Measurements from ENCODE around the gene LAMA3. TPM values are rescaled to one million over a fixed set of nuclear protein-coding genes. Genes with fewer than 3 reads are reported as not detected.

Gene LAMA3
- total and polyA plus RNA-seq, 2 donors (not counting 3 experiments of a cell fraction or from before 2014, with no cell fraction given) = 2.6 to 12.3 TPM

- ChIA-PET CTCF (interaction anchor here (4.9 kb wide), 1 partner anchor 96 kb away, joined by 28 read pairs; no protein-coding TSS in a partner anchor), POLR2A (no interaction called here)
- Histone ChIP-seq H3K27ac (ENCODE audit: insufficient read depth, low read depth, low read length) (no peak overlapping the region), H2AFZ (ENCODE audit: low read depth, low read length) (no peak overlapping the region), H3K4me2 (ENCODE audit: insufficient read depth, low read length) (no peak overlapping the region), H3K36me3 (ENCODE audit: control insufficient read depth in 2 of 2, extremely low read depth in 1 of 2, insufficient read depth in 2 of 2, low read length in 2 of 2) (no peaks in the 10 kb centered on the region), H4K20me1 (replicated peaks; ENCODE audit: control insufficient read depth, extremely low read depth, insufficient read depth, low read length) (no peaks in the 10 kb centered on the region), H3K4me3 (replicated peaks in 1 of 3; ENCODE audit: insufficient read depth in 1 of 3, low read depth in 1 of 3, low read length in 3 of 3) (no peak overlapping the region), H3K9ac (replicated peaks; ENCODE audit: extremely low read depth, insufficient read depth, low read length) (no peak overlapping the region), H3K27me3 (ENCODE audit: control insufficient read depth in 2 of 2, insufficient read depth in 2 of 2, low read length in 2 of 2) (no peaks in the 10 kb centered on the region), H3K9me3 (replicated peaks; ENCODE audit: control insufficient read depth, insufficient read depth, low read length) (no peaks in the 10 kb centered on the region), H3K9me1 (replicated peaks; ENCODE audit: control insufficient read depth, extremely low read depth, insufficient read depth, low read length) (no peaks in the 10 kb centered on the region), H3K79me2 (ENCODE audit: control insufficient read depth, insufficient read depth, low read length) (no peaks in the 10 kb centered on the region), H3K4me1 (ENCODE audit: control insufficient read depth, extremely low read depth, insufficient read depth, low read length) (no peaks in the 10 kb centered on the region)
- dilution Hi-C loops (cut with MboI; ENCODE audit: extremely low pct_ligation_motif_present, low sequenced_read_pairs) = no loop called here
- DNase-seq (ENCODE audit: low read depth, low spot score) = no peak
- intact Hi-C loops (cut with micrococcal nuclease) = no loop called here
- TF ChIP-seq JUN (IDR thresholded peaks at IDR 0.05; ENCODE audit: borderline replicate concordance, insufficient read depth, insufficient read length, low read depth) (no peak), MAX (IDR thresholded peaks at IDR 0.05; ENCODE audit: insufficient read depth, insufficient read length) (no peak), POLR2A (IDR thresholded peaks at IDR 0.05; ENCODE audit: low read depth, low read length) (no peak), FOS (IDR thresholded peaks at IDR 0.05; ENCODE audit: borderline replicate concordance, insufficient read depth, low read length) (no peak), MYC (IDR thresholded peaks at IDR 0.05; ENCODE audit: low read depth, low read length) (no peak), EZH2 (IDR thresholded peaks at IDR 0.05; ENCODE audit: borderline replicate concordance, low read depth, low read length, severe bottlenecking) (no peak), GATA2 (IDR thresholded peaks at IDR 0.05; ENCODE audit: insufficient read depth, insufficient read length, low read depth, low read length) (no peak), POLR2AphosphoS5 (IDR thresholded peaks at IDR 0.05; ENCODE audit: insufficient read depth, low read depth, low read length) (no peak)
- TF ChIP-seq, protein P1, sequence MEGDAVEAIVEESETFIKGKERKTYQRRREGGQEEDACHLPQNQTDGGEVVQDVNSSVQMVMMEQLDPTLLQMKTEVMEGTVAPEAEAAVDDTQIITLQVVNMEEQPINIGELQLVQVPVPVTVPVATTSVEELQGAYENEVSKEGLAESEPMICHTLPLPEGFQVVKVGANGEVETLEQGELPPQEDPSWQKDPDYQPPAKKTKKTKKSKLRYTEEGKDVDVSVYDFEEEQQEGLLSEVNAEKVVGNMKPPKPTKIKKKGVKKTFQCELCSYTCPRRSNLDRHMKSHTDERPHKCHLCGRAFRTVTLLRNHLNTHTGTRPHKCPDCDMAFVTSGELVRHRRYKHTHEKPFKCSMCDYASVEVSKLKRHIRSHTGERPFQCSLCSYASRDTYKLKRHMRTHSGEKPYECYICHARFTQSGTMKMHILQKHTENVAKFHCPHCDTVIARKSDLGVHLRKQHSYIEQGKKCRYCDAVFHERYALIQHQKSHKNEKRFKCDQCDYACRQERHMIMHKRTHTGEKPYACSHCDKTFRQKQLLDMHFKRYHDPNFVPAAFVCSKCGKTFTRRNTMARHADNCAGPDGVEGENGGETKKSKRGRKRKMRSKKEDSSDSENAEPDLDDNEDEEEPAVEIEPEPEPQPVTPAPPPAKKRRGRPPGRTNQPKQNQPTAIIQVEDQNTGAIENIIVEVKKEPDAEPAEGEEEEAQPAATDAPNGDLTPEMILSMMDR (IDR thresholded peaks at IDR 0.05; ENCODE audit: extremely low read depth in 1 of 2, insufficient read depth in 1 of 2, low read depth in 1 of 2, low read length in 2 of 2) = no peak
- no TSS peak for BruUV-seq (replicated peaks)
- FAIRE-seq = no peak
Measured at GRCh38 chr18:23822590-23823385, 133.5 kb downstream of the LAMA3 start.

Data from endothelial cell of umbilical vein (primary cell).